Measurements from ENCODE around the gene SSU72.

Gene SSU72

GRCh38 chr1:1552263-1552639 is 22.4 kb downstream of the SSU72 start:
- Histone ChIP-seq H3K27ac (replicated peaks) (no peak overlapping the region), H3K27me3 (ENCODE audit: insufficient read depth, poor library complexity, severe bottlenecking) (no peaks in the 10 kb centered on the region), H3K4me3 (replicated peaks; ENCODE audit: insufficient read depth, low read length) (no peak overlapping the region)
- DNase-seq (ENCODE audit: low read depth in 1 of 2, low spot score in 1 of 2), result no peak
- peak; percentile 9; the same call in 1 of the 2 replicates for TF ChIP-seq POLR2AphosphoS5 (IDR thresholded peaks at IDR 0.05; ENCODE audit: low read depth)
- TF ChIP-seq CTCF (IDR thresholded peaks at IDR 0.05; ENCODE audit: insufficient read depth, low read length), result no peak

GRCh38 chr1:1551524-1552262 is 23.0 kb downstream of the SSU72 start:
- Histone ChIP-seq H3K27ac (replicated peaks) (no peak overlapping the region), H3K27me3 (ENCODE audit: insufficient read depth, poor library complexity, severe bottlenecking) (no peaks in the 10 kb centered on the region), H3K4me3 (replicated peaks; ENCODE audit: insufficient read depth, low read length) (no peak overlapping the region)
- DNase-seq (ENCODE audit: low read depth in 1 of 2, low spot score in 1 of 2), result no peak
- TF ChIP-seq SPI1 (IDR thresholded peaks at IDR 0.05; ENCODE audit: borderline replicate concordance, low read depth), result no peak
- no peak for TF ChIP-seq CTCF (IDR thresholded peaks at IDR 0.05; ENCODE audit: insufficient read depth, low read length)
- no peak for TF ChIP-seq REST (IDR thresholded peaks at IDR 0.05; ENCODE audit: insufficient replicate concordance, low read depth)
- no peak for TF ChIP-seq GABPA (IDR thresholded peaks at IDR 0.05; ENCODE audit: low read depth)
- no peak for TF ChIP-seq POLR2AphosphoS5 (IDR thresholded peaks at IDR 0.05; ENCODE audit: low read depth)

GRCh38 chr1:1550591-1551432 is 23.9 kb downstream of the SSU72 start:
- no peak for DNase-seq (ENCODE audit: low read depth in 1 of 2, low spot score in 1 of 2)
- no peak for TF ChIP-seq SPI1 (IDR thresholded peaks at IDR 0.05; ENCODE audit: borderline replicate concordance, low read depth)
- TF ChIP-seq CTCF (IDR thresholded peaks at IDR 0.05; ENCODE audit: insufficient read depth, low read length), result peak; percentile 3
- Histone ChIP-seq H3K27me3 (ENCODE audit: insufficient read depth, poor library complexity, severe bottlenecking) (no peaks in the 10 kb centered on the region), H3K27ac (replicated peaks) (no peak overlapping the region), H3K4me3 (replicated peaks; ENCODE audit: insufficient read depth, low read length) (no peak overlapping the region)

GRCh38 chr1:1550087-1550486 is 24.6 kb downstream of the SSU72 start:
- H3K27me3 ChIP-seq (ENCODE audit: insufficient read depth, poor library complexity, severe bottlenecking), result no peaks in the 10 kb centered on the region
- TF ChIP-seq POLR2AphosphoS5 (IDR thresholded peaks at IDR 0.05; ENCODE audit: low read depth) (no peak), GABPA (IDR thresholded peaks at IDR 0.05; ENCODE audit: low read depth) (no peak), REST (IDR thresholded peaks at IDR 0.05; ENCODE audit: insufficient replicate concordance, low read depth) (no peak), CTCF (IDR thresholded peaks at IDR 0.05; ENCODE audit: insufficient read depth, low read length) (no peak), SPI1 (IDR thresholded peaks at IDR 0.05; ENCODE audit: borderline replicate concordance, low read depth) (no peak)
- DNase-seq (ENCODE audit: low read depth in 1 of 2, low spot score in 1 of 2), result no peak

More at GRCh38 chr1:1550087-1550486, 24.6 kb downstream of the SSU72 start:
- H3K27ac ChIP-seq (replicated peaks), result no peak overlapping the region
- no peak overlapping the region for H3K4me3 ChIP-seq (replicated peaks; ENCODE audit: insufficient read depth, low read length)
